ENCODE measurements around the gene NUDT16L1. TPM values are rescaled to one million over a fixed set of nuclear protein-coding genes. Genes with fewer than 3 reads are reported as not detected.

NUDT16L1 gene
- total and polyA plus RNA-seq, 9 of the 15 experiments (the other 6 are each of a cell fraction or from before 2014, with no cell fraction given) = 1.4 to 37.6 (median 13.7) TPM

- TF ChIP-seq BCLAF1 (IDR thresholded peaks at IDR 0.05; ENCODE audit: borderline replicate concordance in 1 of 2, control insufficient read depth in 1 of 2, low read depth in 2 of 2, low read length in 1 of 2) (0 out of 4 replicates have a peak, but pooled peaks of 1 of the 2 experiments have one; percentile 25), HNRNPH1 (optimal IDR thresholded peaks at IDR 0.05; ENCODE audit: low read depth, low read length) (no peak), TCF3 (CRISPR knock-in tag; IDR thresholded peaks at IDR 0.05) (no peak), ZNF444 (CRISPR knock-in tag; IDR thresholded peaks at IDR 0.05) (no peak), EZH2 (IDR thresholded peaks at IDR 0.05; ENCODE audit: borderline replicate concordance, low read depth, low read length) (no peak), CBFB (CRISPR knock-in tag; IDR thresholded peaks at IDR 0.05) (no peak), CBFA2T2 (conservative IDR thresholded peaks at IDR 0.05) (no peak), RBM22 (IDR thresholded peaks at IDR 0.05; ENCODE audit: low read depth, low read length, poor library complexity, severe bottlenecking) (no peak), ZNF311 (CRISPR knock-in tag; IDR thresholded peaks at IDR 0.05) (no peak), PYGO2 (tag; IDR thresholded peaks at IDR 0.05) (no peak), HINFP (tag; conservative IDR thresholded peaks at IDR 0.05; ENCODE audit: low read depth) (no peak), ARID1B (IDR thresholded peaks at IDR 0.05) (no peak), KHSRP (IDR thresholded peaks at IDR 0.05) (no peak), ZNF121 (CRISPR knock-in tag; conservative IDR thresholded peaks at IDR 0.05) (no peak), FUS (optimal IDR thresholded peaks at IDR 0.05; ENCODE audit: low read depth, low read length) (no peak), FIP1L1 (IDR thresholded peaks at IDR 0.05; ENCODE audit: low read depth, low read length, poor library complexity, severe bottlenecking) (peak; percentile 40), SAFB2 (IDR thresholded peaks at IDR 0.05; ENCODE audit: borderline replicate concordance, low read depth, low read length, severe bottlenecking) (no peak)
- TF ChIP-seq, protein P1, sequence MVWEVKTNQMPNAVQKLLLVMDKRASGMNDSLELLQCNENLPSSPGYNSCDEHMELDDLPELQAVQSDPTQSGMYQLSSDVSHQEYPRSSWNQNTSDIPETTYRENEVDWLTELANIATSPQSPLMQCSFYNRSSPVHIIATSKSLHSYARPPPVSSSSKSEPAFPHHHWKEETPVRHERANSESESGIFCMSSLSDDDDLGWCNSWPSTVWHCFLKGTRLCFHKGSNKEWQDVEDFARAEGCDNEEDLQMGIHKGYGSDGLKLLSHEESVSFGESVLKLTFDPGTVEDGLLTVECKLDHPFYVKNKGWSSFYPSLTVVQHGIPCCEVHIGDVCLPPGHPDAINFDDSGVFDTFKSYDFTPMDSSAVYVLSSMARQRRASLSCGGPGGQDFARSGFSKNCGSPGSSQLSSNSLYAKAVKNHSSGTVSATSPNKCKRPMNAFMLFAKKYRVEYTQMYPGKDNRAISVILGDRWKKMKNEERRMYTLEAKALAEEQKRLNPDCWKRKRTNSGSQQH (CRISPR knock-in tag; IDR thresholded peaks at IDR 0.05) = no peak
- TF ChIP-seq, protein P2, sequence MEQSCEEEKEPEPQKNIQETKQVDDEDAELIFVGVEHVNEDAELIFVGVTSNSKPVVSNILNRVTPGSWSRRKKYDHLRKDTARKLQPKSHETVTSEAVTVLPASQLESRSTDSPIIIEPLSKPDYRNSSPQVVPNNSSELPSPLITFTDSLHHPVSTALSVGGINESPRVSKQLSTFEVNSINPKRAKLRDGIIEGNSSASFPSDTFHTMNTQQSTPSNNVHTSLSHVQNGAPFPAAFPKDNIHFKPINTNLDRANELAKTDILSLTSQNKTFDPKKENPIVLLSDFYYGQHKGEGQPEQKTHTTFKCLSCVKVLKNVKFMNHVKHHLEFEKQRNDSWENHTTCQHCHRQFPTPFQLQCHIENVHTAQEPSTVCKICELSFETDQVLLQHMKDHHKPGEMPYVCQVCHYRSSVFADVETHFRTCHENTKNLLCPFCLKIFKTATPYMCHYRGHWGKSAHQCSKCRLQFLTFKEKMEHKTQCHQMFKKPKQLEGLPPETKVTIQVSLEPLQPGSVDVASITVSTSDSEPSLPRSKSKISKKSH (CRISPR knock-in tag; IDR thresholded peaks at IDR 0.05) = no peak
- TF ChIP-seq, protein P3, sequence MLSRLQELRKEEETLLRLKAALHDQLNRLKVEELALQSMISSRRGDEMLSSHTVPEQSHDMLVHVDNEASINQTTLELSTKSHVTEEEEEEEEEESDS (CRISPR knock-in tag; IDR thresholded peaks at IDR 0.05) = no peak
These were observed 40.8 kb downstream of the NUDT16L1 start, which contains the start of the genes ANKS3 and DNAAF8 (continued) for GRCh38 chr16:4734063-4734729.
